Amygdala (tissue), 56 donors: ENCODE results near the gene PLSCR2.
"Not testable (repeated sequence)": the region's sequence is repeated elsewhere in the genome, so short reads cannot be mapped to it uniquely, and the experiment has no call there.

ENCODE experiments used
- DNase-seq, 56 donors: peaks; one replicate each; lab custom pipeline; 2025; lab: John Stamatoyannopoulos, UW

The PLSCR2 gene

DNA sequence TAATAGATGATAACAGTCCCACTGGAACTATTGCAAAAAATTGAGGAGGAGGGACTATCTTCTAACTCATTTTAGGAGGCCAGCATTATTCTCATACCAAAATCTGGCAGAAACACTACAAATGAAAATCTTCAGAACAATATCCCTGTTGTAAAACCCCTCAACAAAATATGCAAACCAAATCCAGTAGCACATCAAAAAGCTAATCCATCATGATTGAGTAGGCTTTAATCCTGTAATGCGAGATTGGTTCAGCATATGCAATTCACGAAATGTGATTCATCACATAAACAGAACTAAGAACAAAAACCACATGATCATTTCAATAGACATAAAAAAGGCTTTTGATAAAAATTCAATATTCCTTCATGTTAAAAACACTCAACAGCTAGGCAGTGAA, 23.9 kb upstream of the PLSCR2 start:
- no peak for DNase-seq

DNA sequence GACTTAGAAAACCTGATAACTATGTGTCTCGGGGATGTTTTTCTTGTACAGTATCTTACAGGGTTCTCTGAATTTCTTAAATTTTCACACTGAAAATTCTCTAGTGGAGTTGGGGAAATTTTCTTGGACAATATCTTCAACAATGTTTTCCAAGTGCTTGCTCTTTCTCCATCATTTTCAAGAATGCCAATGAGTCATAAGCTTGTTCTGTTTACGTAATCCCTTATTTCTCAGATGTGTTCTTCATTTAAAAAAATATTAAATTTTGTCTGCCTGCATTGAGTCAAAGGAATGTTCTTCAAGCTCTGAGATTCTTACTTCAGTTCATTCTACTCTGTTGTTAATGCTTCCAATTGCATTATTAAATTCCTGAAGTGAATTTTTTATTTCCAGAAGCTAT, 21.9 kb upstream of the PLSCR2 start:
- DNase-seq = no peak

DNA sequence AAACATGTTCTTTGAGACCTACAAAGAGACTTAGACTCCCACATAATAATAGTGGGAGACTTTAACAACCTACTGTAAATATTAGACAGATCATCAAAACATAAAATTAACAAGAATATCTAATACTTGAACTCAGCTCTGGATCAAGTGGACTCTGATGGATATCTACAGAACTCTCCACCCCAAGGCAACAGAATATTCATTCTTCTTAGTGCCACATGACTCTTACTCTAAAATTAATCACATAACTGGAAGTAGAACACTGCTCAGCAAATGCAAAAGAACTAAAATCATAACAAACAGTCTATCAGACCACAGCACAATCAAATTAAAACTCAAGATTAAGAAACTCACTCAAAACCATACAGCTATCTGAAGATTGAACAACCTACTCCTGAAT, 15.9 kb upstream of the PLSCR2 start:
- DNase-seq = no peak

DNA sequence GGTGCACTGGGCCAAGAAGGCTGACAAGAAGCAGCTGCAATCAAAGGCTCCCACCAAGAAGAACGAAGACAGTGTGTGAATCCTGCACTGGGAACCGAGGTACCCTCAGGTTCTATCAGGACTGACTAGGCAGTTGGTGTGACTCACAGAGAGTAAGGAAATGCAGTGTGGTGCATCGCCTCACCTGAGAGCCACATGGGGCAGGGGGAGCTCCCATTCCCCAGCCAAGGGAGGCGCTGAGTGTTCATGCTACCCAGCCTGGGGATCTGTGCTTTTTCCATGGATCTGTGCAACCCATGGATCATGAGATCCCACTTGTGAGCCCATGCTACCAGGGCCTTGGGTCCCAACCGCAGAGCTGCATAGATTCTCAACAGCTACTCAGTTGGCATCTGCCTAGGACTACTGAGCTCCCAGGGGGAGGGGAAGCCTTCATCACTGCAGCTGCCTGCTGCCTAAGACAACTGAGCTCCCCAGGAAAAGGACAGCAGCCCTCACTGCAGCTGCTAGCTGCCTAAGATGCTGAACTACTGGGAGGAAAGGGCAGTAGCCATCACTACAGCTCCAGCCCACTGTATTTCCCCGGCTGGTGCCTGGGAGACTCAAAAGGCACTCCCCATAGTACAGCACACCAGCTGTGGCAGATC, 6.9 kb upstream of the PLSCR2 start:
- DNase-seq = no peak

DNA sequence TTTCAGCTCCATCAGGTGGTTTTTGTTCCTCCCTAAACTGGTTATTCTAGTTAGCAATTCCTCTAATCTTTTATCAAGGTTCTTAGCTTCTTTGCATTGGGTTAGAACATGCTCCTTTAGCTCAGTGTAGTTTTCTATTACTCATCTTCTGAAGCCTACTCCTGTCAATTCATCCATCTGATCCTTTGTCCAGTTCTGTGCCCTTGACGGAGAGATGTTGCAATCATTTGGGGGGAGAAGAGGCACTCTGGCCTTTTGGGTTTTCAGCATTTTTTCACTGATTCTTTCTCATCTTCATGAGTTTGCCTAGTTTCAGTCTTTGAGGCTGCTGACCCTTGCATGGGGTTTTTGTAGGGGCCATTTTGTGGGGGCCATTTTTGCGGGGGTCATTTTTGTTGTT, 5.6 kb upstream of the PLSCR2 start:
- DNase-seq = not testable (repeated sequence)

DNA sequence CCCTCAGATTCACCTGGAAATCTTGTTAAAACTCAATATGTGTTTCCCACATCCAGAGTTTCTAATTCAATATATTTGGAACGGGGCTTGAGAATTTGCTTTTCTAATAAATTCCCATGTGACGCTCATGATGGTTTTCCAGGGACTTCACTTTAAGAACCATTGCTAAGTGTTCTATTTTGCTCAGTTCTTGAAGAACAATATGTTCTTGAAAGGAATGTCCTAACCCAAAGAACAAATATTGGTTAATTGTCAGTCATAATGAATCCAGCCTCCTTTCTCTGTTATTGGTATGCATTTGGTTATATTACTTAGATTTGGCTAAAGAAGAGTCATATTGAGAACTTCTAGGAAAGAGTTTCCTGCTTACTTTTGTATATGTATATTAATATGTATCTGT, 4.4 kb upstream of the PLSCR2 start:
- no peak for DNase-seq

DNA sequence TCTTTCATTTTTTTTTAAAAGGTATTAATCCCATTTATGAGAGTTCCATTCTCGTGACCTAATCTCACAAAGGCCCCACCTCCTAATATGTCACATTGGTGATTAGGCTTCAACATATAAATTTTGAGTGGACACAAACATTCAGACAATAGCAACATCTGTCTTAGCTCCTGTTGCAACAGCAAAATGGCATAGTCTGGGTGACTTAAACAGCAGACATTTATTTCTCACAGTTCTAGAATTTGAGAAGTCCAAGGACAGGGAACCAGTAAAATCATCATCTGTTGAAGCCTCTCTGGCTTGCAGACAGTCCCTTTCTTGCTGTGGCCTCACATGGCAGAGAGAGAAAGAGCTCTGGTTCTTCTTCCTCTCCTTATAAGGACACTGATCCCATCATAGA, 3.2 kb upstream of the PLSCR2 start:
- no peak for DNase-seq

DNA sequence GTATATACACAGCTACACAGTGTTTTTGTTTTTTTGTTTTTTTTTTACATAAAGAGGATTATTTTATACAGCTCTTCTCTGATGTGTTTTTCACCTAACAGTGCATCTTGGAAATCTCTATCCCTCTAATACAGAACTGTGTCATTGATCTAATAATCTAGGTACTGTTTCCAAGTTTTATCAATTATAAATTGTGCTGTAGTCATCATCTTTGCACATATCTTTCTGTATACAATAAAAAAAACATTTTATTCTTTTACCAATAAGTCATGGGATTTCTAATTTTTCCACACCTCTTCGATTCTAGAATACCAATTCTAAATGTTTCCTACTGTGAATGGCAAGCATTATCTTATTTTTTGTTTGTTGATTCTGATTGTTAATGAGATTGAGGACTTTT, 1.7 kb upstream of the PLSCR2 start:
- DNase-seq = no peak

DNA sequence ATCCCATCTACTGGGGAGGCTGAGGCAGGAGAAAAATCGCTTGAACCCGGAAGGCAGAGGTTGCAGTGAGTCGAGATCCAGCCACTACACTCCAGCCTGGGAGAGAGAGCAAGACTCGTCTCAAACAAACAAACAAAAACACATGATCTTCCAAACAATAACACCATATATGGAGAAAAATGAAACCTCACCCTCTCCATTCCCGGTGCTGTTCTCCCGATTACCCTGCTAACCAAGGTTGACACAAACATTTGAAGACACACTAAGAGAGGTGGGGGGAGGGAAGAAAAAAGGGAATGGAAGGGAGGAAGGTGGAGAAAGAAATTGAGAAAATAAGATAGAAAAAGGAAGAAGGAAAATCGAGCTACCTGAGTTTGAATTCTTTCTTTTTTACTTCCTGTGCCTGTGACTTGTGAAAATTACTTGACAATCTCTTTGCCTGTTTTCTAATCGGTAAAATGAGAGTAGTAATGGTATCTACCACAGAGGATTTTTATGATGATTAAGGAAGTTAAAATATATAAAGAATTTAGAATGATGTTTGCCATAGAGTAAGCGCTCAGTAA, 1.1 kb upstream of the PLSCR2 start:
- DNase-seq = no peak

DNA sequence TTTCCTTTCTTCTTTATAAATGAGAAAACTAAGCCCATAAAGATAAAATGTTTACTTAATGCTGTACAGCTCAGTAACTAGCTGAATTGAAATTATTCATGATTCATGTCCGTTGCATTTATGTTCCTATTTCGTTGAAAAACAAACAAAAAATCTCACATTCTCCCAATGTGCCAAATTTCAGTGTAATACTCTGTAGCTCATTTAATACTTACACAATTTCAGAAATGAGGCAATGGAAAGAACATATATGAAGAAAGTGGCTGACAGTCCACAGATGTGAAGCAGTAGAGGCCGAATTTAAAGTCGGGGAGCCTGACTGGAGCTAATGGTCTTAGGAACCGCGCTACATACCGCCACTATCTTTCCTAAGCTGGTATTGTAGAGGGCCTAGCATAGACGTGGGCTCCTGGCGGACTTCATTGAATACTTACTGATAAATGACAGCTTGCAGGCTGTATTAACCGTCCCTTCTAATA, 651 bp downstream of the PLSCR2 start:
- DNase-seq = no peak

DNA sequence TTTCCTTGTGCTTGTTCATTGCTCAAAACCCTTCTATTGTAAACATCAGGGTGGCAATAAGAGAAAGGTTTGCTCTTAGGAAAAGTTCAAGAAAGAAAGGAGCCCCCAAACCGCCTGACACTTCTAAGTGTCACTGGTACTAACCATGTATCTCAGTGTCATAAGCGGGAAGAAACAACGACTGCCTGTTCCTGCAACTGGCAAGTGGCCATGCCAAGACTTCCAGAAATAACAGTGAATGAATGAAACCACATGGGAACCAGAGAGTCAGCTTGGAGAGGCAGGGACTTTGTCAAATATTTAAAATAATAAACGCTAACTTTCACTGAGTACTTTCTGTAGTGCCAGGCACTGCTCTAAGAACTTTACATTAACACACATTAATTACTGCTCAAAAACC, 1.1 kb downstream of the PLSCR2 start:
- peak in 4 of 56 donors; percentile 3 to 27 (median 14) for DNase-seq

DNA sequence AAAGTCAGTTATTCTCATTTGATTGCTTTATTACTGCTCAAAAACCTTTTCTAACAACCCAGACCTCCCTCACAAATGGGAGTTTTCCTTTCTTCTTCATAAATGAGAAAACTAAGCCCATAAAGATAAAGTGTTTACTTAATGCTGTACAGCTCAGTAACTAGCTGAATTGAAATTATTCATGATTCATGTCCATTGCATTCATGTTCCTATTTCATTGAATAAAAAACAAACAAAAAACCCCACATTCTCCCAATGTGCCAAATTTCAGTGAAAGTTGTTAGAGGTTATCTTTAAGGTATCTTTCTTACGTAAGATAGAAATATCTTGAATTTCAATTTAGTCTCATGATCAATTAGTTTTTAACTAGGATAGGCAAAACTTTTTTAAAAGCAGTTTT, 2.8 kb downstream of the PLSCR2 start:
- DNase-seq = no peak

DNA sequence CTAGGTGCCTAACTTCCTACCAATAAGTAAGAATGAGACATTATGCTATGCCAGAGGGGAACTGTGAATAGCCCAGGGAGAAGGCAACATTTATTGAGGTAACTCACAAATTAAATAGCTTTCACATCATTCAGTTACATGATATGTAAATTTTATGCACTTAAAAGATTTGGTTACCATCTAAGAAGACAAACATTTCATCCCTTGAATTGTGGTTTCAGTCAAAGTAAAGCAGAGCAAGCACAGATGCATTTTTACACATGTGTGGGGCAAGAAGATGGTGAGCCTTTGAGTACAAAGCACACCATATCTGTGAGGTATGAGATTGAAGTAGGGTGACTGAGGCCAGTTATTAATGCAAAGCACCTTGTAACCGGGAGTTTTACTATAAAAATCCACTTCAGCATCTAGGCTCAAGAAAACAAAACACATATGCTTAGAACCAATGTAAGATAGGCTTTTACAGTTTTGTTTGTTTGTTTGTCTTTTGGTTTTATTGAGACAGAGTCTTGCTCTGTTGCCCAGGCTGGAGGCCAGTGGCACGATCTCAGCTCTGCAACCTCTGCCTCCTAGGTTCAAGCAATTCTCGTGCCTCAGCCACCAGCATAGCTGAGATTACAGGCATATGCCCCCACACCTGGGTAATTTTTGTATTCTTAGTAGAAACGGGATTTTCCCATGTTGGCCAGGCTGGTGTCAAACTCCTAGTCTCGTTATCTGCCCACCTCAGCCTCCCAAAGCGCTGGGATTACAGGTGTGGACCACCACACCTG, 3.5 kb downstream of the PLSCR2 start:
- no peak for DNase-seq

DNA sequence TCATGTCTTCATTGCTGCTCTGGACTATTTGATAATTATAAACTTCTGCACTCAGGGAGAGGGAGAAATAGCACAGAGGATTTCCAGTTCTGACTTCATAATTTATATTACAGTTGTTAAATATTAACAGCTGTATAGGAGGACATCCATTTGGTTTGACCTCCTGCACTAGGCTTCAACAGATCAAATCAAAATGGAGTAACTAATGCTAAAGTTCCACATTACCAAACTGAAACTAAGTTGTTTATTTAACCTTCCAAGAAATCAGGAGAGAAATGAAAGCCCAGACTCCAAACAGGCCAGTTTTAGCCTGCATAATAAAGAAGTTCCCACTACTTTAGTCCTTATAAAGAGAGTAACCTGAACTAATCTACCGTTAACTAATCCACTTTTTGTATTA, 4.6 kb downstream of the PLSCR2 start:
- DNase-seq = no peak

DNA sequence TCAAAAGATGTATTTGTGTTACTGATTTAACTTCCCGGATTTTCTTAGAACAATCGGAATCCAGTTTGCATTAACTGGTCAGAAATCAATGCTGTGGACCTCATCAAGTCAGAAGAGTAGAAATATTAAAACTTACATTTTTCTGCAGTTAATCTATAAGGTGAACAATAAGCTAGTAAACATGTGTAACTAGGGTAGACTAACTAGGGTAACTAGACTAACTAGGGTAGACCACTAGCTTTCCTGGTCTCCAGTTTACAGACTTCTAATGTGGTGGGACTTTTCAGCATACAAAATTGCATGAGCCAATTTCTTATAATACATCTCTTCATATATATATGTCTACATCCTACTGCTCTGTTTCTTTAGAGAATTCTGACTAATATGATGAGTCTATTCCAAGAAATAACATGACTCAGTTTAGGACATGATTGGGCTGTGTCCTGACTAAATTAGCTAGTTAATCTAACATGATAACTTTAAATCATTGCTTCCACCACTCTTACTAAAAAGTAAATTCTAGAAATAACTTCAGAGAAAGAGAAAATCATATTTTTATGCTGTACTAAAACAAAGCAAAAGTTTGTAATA, 5.3 kb downstream of the PLSCR2 start:
- DNase-seq = no peak

DNA sequence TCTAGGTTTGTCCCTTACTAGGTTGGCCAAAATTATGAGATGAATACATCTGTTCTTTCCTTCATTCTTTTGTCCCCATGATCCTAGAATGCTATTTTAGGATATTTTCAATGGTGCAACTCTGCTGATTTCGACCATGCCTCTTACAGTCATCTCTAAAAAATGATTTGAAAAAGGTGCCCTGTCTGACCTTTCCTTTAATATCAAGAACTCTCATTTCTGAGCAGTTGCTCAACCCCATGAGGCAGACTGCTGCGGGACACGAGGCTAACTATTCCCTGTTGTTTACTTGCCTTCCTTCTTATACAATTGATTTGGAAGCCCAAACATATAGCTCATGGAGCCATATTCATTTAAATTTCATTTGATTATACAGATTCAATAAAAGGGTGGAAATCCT, 14.6 kb downstream of the PLSCR2 start:
- DNase-seq = no peak

DNA sequence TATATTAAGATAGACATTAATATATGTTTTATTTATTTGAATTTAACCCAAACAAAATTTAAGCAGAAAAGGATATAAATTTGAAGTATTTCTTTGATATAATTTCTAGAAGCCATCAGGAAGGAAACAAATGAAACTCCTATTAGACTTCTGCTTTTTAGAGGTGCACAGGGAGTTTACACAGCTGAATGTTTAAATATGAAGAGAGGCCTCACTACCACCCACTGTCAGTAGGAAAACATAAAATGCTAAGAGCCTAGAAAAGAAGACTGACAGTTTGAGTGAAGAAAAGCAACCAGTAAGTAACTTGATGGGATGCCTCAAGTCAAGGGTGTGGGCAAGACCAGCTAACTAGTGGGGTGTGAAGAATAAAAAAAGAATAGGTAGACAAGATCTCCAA, 19.7 kb downstream of the PLSCR2 start:
- DNase-seq = no peak

DNA sequence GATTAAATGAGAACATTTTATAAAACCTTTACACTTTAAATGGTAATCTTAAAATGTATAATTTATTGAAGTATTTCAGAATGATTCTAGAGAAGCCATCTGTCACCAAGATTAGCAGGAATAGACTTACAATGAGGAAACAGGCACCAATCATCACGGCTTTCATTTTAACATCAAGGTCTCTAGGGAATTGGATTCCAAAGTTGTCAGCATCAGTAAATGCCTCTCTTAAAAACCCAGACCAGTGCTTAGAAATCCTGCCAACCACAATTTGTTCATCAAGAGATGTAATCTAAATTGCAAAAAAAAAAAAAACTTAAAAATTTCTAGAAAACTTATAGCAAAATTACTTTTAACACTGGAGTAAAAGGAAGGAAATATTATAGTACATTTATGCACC, 20.3 kb downstream of the PLSCR2 start:
- no peak for DNase-seq

DNA sequence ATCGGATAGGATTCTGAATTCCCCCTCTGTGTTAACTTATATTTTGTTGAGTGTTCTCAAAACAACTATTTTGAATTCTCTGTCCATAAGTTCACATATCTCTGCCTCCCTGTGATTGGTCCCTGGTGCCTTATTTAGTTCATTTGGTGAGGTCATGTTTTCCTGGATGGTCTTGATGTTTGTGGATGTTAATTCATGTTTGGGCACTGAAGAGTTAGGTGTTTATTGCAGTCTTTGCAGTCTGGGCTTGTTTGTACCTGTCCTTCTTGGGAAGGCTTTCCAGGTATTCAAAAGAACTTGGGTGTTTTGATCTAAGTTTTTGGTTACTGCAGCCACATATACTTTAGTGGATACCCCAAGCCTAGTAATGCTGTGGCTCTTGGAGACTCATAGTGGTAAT, 23.3 kb downstream of the PLSCR2 start:
- DNase-seq = no peak

DNA sequence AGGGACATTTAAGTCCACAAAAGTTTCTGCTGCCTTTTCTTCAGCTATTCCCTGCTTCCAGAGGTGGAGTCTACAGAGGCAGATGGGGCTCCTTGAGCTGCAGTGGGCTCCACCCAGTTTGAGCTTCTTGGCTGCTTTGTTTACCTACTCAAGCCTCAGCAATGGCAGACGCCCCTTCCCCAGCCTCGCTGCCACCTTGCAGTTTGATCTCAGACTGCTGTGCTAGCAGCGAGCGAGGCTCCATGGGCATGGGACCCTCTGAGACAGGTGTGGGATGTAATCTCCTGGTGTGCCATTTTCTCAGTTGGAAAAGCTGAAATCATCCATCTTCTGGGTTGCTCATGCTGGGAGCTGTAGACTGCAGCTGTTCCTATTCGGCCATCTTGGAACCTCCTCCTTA, 29.1 kb downstream of the PLSCR2 start:
- not testable (repeated sequence) for DNase-seq

DNA sequence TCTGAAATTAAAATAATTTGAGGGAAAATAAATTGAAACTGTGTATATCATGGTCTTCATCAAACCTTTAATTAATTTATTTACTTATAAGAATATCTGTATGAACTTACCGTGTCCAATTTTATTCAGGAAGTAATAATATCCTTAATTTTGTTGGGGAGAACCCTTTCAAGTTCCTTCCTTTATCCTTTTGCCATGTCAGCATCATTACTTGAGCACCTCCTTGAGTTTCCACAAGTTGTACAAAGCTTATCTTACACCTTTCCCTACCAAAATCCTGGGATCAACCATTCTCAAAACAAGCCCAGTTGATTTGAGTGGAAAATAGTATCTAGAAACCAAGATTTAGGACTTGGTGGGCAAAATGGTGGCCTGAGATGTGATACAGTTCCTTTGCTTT, 37.3 kb downstream of the PLSCR2 start:
- no peak for DNase-seq

DNA sequence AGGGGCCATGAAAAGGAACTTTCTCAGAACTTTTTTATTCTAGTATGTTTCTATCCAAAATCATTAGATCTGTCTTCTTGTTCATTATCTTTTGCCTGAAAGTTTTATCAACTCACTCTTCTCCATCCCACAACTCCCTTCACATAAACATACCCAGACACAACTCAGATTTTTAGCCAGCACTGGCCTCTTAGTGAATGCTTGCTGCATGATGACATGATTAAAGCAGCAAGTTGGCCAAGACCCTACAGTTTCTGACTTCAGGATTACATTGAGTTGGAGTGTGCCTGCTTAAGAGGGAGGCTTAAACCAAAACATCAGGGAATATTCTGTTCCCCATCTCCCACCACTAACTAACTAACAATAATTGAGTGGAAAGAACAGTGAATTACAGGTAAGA, 38.1 kb downstream of the PLSCR2 start:
- no peak for DNase-seq
